HG03442 (cell line): ENCODE data around the gene EXD2.
A peak's percentile ranks its signal among the peaks of the same experiment; 100 is the strongest.
"Not testable (repeated sequence)": the region's sequence is repeated elsewhere in the genome, so short reads cannot be mapped to it uniquely, and the experiment has no call there.

ENCODE experiments used
- ATAC-seq: cut with Tn5 transposase; IDR thresholded peaks from one replicate; pipeline ENCODE4 v1.9.1; 2021; ENCODE audit warnings: mild to moderate bottlenecking, moderate library complexity; ENCODE audit not compliant: unreplicated experiment

Gene EXD2

DNA sequence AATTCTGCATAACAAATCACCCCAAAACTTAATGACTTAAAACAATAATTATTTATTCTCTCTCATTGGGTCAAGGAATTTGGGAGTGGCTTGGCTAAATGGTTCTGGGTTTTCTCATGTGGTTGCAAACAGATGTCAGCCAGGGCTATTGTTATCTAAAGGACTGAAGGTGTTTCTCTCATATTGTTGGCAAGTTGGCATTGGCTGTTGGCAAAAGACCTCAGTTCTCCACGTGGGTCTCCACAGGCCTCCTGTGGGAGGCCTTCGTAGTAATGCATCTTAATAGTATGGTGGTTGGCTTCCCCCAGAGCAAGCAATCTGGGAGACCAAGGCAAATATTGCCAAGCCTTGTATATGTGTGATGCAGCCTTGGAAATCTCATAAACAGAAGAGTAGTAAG, 83.0 kb downstream of the EXD2 start:
- no peak for ATAC-seq

DNA sequence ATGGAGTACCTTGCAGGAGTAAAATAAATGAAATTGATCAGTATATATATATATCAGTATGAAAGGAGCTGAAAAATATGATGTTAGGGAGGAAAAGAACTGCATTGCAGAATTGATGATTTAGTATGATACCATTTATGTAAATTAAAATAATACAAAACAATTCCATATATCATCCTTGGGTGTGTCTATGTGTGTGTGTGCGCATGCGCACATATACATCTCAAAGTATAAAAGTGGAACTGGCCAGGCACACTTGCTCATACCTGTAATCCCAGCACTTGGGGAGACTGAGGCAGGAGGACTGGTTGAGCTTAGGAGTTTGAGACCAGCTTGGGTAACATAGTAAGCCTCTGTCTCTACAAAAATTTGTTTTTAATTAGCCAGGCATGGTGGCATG, 84.0 kb downstream of the EXD2 start:
- no peak for ATAC-seq

DNA sequence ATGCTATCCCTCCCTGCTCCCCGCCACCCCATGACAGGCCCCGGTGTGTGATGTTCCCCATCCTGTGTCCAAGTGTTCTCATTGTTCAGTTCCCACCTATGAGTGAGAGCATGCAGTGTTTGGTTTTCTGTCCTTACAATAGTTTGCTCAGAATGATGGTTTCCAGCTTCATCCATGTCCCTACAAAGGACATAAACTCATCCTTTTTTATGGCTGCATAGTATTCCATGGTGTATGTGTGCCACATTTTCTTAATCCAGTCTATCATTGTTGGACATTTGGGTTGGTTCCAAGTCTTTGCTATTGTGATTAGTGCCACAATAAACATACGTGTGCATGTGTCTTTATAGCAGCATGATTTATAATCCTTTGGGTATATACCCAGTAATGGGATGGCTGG, 86.1 kb downstream of the EXD2 start:
- ATAC-seq: not testable (repeated sequence)

DNA sequence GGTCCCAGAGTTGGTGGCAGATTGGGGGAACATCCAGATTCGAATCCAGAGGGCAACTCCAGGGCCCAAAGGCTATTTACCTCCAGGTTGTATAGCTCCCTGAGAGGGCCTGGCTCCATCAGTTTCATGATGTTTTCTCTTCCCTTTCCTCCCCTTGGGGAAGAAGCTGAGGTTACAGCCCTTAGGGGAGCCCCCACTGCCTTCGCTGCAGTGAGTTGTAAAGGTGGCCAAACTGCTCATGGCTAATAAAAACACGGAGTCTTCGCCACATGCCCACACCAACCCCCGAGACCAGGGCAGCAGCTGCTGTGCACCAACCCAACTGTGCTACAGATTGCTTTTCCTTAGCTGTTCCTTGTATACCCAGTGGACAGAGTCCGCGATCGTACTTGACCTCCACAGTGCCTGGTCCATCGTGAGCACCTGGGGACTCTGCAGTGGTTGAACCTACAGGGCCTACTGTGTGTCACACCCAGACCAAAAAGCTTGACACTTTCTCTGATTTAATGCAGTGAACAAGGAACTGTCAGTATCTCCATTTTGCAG, 89.5 kb downstream of the EXD2 start:
- ATAC-seq: no peak

DNA sequence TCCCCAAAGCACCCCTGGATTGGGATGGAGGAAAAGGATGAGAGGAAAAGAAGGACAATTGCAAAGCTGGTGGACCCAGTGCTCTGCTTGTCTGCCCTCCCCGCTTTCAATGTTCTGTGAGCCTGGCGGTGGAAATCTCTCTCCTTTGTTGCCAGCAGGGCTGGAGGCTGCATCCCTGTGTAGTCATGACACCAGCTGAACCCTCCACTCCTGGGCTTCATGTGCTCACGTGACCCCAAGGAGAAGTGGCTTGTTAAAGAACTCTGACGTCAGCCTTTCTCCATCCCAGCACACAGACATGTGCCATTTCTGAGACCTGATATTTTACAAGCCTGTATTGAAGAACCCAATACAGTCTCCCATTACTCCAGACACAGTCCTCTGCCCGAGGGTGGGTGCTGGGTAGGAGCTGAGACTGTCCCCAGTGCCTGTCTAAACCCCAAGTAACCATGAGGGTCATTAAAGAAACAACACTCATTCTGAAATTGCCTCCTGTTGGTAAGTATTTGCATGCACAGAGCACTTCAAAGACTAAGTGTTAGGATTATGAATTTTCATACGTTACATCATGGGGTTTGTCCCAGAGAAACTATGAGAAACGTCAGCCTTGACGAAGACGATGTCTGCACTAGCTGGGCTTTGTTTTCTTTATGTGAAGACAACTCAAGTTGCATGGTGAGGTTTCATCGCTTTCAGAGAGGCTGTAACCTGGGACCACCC, 90.3 kb downstream of the EXD2 start:
- peak; percentile 52 for ATAC-seq

DNA sequence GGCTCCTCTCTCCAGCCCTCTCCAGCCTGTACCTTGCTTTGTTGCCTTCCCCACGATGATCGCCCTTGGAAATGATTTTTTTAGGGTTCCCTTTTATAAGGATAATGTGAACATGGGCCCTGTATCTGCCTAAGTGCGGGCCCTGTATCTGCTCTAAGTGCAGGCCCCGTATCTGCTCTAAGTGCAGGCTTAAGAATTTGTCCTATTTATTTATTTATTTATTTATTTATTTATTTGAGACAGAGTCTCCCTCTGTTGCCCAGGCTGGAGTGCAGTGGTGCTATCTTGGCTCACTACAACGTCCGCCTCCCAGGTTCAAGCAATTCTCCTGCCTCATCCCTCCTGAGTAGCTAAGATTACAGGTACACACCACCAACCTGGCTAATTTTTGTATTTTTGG, 91.2 kb downstream of the EXD2 start:
- no peak for ATAC-seq

DNA sequence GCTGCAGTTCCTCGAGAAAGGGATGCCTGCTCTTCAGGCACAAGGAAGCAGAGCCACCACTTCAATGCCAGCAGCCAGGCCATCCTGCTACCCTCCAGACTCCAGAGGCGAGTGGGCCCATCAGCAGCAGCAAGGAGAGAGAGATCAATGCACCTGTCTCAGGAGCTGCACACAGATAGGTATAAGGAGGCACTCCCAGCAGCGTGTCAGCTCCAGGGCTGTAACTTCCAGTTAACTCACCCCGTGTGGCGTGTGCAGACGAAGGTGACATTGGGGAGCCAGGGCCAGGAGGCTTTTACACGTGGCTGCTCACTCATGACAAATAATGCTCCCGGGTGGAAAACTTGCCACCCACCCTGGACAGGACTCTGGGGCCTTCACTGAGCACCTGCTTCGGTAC, 92.9 kb downstream of the EXD2 start:
- no peak for ATAC-seq

DNA sequence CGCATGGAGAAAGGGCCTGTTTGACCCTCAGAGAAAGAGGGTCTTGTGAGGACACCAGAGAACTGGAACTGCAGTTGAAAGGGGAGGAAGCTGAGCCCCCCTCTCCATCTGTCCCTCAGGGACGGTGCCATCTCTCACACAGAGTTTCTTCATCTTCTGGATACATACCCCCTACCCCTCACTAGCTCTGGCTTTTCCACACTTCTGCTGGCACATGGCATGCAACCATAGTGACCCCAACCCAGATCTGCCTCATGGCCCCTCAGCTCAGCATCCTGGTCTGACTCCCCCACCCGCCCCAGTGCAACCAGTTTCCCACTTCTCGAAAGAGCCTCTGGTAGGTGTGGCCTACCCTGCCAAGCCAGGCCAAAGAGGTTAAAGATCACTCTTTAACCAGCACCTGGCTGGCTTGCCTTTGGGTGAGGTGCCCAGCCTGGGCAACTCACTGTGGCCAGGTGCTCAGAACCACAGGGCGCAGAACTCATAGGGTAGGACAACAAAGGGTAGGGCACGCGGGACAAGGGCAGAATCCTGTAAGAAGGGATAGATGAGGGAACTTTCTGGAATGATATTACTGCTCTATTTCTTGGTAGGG, 94.5 kb downstream of the EXD2 start:
- ATAC-seq: no peak

DNA sequence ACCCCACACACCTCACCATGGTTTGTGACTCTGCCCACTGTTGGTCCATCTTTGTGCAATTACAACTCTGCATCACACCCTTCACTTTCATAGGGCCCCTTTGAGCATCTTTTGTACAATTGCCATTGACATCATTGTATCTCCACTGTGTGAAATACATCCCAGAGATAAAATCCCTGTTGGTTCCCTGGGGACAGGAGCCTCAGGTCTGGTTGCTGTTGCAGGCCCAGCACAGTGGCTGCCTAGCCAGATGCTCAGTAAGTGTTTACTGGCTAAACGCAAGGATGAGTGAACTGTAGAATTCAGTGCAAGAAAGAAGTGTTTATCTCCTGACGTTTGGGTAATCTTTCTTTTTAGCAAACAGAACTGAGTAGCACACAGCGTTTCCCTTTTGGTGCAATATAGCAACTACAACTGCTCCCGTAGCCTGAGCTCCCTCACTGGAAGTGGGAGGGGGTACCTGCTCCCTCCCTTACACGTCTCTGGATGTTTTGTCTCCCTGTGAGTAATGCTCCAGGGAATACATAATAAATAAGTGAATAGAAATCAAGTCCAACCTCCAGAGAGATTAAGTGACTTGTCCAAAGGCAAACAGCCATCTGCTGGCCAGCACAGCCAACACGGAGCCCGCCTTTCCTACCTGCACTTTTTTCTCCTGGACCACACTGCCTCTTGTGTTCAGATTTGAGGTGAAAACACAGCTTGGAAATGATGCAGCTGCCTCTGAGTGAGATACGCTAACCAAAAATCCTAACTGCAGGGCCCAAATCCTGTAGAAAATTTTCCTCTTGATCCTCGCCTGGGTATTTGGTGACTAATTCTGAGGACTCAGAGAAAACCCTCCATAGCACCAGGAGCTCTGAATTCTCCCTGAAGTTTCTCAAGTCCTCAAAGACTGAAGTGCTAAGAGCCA, 96.1 kb downstream of the EXD2 start:
- ATAC-seq: no peak

DNA sequence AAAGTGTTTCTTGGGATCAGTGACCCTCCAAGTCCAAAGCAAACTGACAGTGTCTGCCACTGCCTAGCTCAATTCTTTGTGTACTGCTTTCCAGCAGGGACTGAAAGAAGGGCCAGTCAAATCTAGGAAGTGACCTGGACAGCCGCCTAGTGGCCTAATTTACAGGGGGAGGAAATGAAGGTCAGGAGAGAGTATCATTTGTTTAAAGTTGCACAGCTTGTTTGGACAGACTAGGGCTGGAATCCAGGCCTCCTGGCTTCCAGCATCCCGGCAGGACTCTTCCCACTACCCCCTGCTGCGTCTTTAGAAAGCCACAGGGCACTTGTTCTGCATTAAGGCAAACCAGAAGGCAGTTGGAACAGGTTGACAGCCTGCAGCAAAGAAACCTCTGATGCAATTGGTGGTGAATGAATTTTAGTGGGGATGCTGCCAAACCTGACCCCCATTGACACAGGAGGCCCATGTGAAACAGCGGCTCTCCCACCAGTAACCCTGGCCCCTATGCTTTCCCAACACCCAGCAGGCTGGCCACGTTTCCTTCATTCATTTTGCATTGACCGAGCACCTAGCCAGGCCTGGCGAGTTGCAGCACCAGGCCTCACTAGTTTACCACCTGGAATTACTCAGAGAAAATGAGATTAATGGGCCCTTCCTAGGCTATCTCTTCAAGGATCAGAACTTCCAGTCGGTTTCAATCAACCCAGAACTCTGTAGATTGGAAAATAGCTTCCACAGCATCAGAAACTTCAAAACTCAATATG, 96.9 kb downstream of the EXD2 start:
- no peak for ATAC-seq

DNA sequence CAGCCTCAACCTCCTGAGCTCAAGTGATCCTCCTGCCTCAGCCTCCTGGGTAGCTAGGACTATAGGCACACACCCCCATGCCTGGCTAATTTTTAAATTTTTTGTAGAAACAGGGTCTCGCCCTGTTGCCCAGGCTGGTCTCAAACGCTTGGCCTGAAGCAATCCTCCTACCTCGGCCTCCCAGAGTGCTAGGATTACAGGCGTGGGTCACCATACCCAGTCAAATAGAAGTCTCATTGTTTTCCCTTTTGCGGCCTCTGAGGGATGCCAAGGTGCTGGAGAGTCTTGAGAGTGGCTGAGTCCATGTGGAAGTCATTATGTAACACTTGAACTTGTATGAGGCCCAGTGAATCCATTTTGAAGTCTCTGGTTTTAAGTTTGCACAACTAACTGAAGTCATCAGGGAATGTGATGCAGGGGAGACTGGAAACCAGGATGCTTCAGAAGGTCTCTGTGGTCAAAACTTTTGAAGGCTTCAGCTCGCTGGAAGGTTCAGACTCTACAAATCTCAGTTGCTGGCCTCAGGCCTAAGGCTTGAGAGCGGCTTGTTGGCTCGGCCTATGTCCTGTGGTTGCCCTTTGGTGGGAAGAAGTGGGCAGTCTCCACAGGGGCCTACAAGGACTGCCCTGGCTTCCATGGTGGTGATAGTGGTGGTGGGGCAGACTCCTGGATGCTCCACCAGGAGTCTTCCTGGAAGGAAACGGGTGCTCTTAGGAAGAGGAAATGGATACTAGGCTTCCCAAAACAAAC, 97.8 kb downstream of the EXD2 start:
- no peak for ATAC-seq

DNA sequence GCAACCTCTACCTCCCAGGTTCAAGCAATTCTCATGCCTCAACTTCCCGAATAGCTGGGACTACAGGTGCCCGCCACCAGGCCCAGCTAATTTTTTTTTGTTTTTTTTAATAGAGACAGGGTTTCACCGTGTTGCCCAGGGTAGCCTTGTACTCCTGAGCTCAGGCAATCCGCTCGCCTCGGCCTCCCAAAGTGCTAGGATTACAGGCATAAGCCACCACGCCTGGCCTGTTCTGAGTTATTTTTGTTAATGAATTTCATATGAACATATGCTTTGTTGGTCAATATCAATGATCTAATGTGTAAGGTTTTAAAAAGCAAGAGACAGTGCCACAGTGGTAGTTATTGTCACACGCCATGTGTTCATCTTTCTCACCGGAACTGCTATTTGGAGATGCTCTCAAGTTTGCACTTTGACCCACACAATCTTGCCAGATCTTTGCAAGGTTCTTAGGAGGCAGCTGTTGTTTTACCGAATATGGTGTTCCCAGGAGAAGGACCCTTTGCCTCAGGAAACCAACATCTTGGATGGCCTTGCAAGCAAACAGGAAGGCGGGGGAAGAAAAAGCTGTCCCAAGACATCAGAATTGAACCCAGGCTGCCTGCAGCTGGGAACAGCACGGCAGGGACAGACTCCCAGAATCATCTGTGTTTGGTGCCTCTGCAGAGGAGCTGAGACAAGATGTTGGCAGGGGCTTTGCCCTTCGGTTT, 98.7 kb downstream of the EXD2 start:
- no peak for ATAC-seq

DNA sequence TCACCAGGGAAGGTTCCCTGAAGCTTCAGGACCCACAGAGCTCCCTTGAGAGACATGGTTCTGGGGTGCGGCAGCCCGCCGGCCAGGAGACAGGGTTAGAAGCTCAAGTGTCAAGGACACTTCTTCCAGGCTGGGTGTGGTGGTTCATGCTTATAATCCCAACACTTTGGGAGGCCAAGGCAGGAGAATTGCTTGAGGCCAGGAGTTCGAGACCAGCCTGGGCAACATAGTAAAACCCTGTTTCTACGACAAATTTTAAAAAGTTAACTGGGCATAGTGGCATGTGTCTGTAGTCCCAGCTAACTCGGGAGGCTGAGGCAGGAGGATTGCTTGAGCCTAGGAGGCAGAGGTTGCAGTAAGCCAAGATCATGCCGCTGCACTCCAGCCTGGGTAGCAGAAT, 99.6 kb downstream of the EXD2 start:
- ATAC-seq: not testable (repeated sequence)

DNA sequence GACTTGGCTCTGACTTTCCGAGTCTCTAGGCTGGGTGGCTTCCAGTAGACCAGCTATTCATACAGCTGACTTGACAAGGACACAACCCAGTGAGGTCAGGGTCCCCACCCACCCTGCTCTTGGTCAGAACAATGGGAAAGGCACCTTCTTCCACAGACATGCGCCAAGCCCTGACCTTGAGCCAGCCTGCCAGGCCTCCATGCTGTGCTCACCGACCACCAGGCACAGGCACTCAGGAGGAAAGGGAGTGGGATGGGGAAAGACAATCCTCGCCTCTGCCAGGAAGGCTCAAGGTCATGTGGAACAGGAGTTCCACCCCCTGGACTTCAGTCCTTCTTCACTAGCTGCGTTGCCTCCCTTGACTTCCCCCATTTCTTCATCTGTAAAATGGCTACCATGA, 100.1 kb downstream of the EXD2 start:
- no peak for ATAC-seq

DNA sequence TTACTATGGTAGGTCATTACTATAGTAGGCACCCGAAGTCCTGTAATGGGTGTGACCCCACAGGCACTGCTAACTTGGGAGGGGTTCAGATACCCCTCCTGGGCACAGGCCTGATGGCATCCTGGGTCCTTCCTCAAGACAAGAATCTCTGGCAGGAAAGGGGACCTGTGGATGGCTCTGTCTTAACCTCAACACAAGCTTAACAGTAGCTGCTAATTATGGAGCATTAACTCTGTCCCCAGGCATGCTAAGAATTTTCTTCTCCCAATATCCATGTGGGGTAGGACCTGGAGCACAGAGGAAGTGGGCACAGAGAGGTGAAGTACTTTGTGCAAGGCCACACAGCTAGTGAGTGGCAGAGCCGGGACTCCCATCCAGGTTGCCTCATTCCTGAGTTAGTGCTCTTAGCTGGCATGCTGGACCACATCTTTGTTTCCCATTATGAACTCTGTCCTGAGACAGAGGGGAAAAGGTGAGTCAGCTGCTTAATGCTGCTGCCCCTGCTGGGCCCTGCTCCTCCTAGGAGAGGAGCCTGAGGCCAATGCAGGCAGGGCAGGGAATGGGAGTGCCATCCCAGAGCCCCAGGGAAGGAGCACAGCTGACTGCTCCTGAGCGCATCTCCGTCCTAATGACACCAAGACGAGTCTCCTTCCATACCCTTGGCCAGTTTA, 100.7 kb downstream of the EXD2 start:
- no peak for ATAC-seq
